ENCODE data around the gene PPARD.

Gene PPARD

DNA sequence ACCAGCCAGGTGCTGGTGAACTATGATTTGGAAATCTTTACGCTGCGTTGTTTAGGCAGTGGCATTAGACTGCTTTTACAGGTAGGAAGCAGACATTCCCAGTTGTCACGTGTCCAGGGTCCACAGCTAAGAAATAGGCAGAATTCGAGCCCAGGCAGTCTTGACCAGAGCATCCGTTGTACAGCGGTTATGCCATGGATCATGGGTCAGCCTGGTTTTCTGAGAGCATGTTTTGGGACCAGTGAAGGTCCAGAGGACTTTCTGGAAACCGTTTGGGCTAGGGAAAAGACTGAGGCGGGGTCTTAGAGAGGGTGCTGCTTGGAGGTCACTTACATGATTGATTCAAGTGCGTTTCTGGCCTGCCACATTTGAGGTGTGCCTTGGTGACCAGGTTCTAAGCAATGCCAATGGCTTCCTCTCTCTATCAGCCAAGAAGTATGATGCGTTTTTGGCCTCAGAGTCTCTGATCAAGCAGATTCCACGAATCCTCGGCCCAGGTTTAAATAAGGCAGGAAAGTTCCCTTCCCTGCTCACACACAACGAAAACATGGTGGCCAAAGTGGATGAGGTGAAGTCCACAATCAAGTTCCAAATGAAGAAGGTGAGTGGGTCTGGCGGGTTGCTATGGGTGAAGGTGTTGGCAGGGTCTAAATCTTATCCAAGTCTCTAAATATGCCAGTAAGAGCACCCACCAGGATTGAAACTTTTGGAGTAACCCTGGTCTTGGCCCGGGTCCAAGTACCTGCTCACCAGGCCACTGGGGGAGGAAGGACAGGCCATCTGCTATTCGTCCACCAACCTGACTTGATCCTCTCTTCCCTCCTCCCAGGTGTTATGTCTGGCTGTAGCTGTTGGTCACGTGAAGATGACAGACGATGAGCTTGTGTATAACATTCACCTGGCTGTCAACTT, 127.6 kb downstream of the PPARD start:
- DNase-seq (ENCODE audit: low spot score), result peak; percentile 35

DNA sequence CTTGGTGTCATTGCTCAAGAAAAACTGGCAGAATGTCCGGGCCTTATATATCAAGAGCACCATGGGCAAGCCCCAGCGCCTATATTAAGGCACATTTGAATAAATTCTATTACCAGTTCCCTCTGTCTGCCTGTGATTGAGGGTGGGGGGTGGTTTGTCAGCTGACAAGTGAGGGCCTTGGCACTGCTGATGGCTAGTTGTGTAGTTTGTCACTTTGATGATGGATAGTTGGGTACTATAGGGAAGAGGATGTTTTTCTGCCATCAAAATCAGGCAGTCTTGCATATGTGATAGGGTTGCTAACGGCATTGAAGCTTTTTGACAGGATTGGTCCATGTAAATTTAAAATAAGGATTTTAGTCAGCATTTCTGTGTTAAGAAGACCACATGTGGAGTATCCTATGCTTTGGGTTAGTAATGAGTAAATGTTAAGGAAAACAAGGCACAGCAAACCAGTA, 128.3 kb downstream of the PPARD start:
- DNase-seq (ENCODE audit: low spot score), result no peak

DNA sequence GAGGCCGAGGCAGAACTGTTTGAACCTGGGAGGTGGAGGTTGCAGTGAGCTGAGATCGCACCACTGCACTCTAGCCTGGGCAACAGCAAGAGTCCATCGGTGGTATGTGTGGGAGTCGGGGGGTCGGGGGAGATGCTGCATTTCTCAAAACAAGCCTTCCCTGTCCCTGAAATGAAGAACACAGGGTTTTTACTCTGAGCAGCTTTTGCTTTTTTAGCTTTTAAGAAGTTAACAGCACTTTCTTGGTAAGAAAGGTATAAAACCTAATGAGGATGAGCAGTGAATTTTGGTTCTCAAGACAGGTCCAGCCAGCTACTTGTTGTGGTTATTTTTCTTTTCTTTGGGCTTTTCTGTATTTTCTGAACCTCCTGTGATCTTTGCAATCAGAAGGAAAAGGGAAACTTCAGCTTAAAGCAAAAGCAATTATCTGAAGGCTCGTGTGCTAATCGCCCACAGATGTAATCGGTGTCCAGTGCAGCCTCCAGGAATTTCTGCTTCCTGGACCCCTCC, 129.5 kb downstream of the PPARD start:
- no peak for DNase-seq (ENCODE audit: low spot score)

DNA sequence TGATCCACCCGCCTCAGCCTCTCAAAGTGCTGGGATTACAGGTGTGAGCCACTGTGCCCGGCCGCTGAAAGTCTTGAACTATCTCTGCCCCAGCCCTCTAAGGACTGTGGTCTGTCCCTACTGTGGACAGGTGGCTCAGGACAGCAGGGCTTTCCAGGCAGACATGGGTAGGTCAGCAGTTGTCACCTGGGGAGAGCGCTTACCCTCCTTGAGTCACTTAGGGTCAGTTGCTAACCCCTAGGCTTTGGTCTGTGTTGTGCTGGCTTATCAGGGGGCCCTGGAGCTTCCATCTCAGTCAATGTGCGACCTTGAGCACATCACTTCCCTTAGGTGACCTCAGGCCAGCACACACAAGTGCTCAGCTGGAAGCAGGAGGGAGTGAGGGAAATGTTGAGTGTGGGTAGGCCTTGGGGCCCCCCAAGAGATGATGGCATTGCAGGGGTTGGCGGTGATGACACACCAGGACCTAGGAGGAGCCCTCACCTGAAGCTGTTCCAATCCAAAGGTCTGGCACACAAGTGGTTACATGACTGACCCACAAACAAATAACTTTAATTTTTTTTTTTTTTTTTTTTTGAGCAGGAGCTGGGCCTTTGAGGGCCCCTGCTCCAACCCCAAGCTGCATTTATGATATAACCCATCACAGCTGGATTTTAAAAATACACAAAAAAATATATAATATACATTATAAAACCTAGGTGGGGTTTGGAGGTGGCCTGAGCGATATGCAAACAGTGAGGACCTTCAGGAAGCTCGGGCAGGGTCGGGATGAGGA, 130.9 kb downstream of the PPARD start:
- DNase-seq (ENCODE audit: low spot score), result no peak

DNA sequence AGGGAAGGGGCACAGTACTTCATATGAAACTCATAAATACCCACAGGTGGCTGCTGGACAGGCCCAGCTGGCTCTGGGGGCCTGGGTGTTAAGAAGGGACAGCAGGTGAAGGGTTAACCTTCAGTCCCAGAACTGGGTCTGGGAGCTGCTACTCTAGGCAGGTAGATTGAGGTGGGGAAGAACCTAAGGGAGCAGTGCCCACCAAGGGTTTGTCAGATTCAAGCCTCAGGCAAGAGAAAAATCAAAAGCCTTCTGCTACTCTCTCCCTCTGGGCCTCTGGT, 131.4 kb downstream of the PPARD start:
- no peak for DNase-seq (ENCODE audit: low spot score)

DNA sequence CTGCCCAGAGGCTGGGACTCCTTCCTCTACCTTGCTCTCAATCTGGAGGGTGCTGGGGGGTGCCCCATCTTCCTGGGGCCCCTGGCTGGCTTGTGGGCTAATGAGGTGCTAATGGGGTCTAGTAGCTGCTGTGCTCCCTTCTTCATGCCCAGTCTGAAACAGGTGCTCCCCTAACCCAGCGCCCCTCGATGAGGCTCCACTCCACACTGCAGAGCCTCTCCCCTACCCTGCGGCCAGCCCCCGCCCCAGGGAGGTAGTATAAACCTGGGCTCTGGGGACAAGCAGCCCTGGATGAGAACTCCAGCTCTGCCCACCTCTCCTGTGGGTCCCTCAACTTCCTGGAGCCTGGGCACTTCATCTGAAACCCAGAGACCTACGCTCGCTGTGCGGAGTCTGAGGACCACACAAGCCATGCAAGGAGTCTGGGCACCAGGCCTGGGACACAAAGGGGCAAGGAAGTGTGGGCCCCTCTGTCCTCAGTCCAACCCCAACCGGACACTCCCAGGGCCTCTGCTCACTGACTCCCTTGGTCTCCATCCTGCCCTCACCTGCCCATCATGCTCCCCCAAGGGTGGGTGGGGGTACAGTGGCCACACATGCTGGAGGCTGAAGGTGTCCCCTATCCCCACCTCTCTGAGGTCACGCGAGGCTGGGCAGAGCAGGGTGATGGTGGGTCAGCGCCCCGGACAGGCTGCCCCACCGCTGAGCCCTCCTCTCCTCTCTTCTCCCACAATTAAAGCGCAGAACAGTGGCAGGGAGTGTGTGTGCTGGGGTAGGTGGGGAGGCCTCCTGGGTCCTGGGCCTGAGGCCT, 132.0 kb downstream of the PPARD start:
- DNase-seq (ENCODE audit: low spot score), result no peak

DNA sequence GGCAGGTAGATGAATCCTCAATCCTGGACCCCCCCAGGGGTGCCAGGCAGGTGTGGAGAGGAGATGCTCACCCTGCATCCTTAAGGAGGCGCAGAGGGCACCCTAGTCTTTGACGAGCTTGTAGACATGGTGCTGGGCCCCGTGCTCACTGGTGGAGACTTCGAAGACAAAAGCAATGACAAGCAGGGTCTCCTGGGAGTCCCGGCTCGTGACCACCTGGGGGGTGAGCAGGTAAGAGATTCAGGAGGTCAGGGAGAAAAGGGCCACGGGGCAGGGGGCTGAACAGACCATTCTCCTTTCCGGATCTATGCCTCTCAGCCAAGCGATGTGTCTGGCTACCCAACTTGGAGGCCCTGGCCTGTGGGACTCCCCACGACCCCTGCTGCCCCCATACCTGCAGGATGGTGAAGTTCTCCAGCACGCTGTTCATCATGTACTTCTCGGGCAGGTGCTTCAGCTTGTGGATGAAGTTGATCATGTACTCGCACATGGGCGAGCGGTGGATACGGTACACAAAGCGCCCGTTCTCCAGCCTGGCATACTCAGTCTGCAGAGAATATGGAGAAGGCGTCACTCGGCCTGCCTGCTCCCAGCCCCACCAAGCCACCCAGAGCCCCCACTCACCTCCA, 132.7 kb downstream of the PPARD start:
- no peak for DNase-seq (ENCODE audit: low spot score)

DNA sequence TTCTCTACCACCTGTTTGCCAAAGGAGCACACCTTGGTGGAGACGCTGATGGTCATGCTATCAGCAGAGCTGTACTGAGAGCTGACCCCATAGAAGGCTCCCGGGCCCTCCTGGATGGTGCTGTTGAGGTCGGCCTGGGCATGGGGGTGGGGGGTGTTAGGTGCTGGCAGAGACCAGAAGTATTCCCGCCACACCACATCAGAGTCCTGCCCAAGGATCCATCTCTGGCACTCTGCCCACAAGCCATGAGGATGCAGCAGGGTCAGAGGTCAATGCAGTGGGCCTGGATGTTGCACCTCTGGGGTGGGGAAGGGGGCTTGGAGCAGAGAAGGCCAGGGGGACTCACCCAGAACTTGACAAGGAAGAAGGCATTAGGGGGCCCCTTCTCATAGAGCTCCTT, 133.2 kb downstream of the PPARD start:
- DNase-seq (ENCODE audit: low spot score), result no peak

DNA sequence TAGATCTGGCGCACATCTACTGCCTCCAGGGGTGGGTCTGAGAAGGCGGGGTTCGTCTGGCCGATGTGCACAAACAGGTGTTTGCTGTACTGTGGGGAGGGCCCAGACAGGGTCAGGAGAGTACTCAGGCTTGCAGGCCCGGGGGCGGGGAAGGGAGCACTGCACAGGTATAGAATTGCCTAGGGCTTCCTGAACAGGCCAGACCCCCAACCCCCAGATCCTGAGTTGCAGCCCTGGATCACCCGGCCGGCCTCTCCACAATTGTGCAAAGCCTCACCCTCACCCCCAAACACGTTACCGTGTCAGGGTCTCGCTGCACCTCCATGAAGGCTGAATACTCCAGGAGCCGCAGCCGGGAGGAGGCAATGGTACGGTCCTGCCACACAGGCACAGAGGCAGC, 133.6 kb downstream of the PPARD start:
- DNase-seq (ENCODE audit: low spot score), result no peak

DNA sequence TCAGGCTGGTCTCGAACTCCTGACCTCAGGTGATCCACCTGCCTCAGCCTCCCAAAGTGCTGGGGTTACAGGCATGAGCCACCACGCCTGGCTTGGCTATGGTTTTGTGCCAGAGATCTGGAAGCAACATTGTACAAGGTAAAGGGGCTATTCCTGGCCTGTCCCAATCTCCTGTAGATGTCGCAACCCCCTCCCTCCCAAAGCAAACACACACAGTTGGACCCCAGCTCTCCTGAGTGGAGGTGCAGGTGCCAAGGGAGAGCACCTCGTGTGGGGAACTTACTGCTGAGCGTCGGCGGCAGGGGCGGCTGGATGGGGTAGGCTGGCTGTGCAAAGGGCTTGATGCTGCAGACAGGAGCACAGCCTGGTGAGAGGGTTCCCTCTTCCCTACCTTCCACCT, 134.7 kb downstream of the PPARD start:
- DNase-seq (ENCODE audit: low spot score), result no peak

All from hematopoietic multipotent progenitor cell treated with erythropoietin and hydrocortisone succinate and interleukin-3 and kit ligand, for 17 days (in vitro differentiated cells).